ENCODE results near the gene GPR4. TPM values are rescaled to one million over a fixed set of nuclear protein-coding genes. Genes with fewer than 3 reads are reported as not detected.
"Not testable (repeated sequence)": the region's sequence is repeated elsewhere in the genome, so short reads cannot be mapped to it uniquely, and the experiment has no call there.

GPR4 gene
- polyA plus RNA-seq, 1 donor = 0.66 TPM

DNA sequence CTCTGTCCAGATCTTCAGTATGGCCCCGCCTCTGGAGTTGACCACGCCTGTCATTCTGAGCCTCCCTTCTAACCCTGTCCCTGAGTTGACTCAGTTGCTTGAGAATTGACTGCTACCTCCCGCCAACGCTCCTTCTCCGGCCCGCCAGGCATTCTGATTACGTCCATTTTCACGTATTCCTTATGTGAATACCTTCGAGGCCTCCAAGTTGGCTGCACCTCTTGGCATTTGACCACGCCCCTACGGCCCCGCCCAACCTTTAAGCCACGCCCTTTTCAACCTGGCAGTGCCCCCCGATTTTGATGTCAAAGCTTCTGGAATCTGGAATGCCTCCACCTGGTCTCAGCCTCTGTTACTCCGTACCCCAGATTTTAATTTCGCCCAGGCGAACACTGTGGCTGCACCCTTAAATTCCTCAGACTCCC is 38.8 kb upstream of the GPR4 start:
- no peak overlapping the region for H3K4me3 ChIP-seq (ENCODE audit: low read length)
- peaks cover 27% of the 10 kb centered on the region for H3K27me3 ChIP-seq (ENCODE audit: control insufficient read depth, insufficient read depth, low read length)
- peaks cover 5% of the 10 kb centered on the region for H3K9me3 ChIP-seq (ENCODE audit: control insufficient read depth, low read depth, low read length)
- no peak for DNase-seq
- H3K27ac ChIP-seq (ENCODE audit: low read length) = no peak overlapping the region
- H3K4me1 ChIP-seq (ENCODE audit: control insufficient read depth, insufficient read depth, low read length) = peaks cover 23% of the 10 kb centered on the region
- H3K36me3 ChIP-seq (ENCODE audit: control insufficient read depth, insufficient read depth, low read length) = no peaks in the 10 kb centered on the region
- WGBS (ENCODE audit: insufficient coverage, low lambda C conversion rate) = no CpG with 5 or more reads among the region's 17 CpGs

DNA sequence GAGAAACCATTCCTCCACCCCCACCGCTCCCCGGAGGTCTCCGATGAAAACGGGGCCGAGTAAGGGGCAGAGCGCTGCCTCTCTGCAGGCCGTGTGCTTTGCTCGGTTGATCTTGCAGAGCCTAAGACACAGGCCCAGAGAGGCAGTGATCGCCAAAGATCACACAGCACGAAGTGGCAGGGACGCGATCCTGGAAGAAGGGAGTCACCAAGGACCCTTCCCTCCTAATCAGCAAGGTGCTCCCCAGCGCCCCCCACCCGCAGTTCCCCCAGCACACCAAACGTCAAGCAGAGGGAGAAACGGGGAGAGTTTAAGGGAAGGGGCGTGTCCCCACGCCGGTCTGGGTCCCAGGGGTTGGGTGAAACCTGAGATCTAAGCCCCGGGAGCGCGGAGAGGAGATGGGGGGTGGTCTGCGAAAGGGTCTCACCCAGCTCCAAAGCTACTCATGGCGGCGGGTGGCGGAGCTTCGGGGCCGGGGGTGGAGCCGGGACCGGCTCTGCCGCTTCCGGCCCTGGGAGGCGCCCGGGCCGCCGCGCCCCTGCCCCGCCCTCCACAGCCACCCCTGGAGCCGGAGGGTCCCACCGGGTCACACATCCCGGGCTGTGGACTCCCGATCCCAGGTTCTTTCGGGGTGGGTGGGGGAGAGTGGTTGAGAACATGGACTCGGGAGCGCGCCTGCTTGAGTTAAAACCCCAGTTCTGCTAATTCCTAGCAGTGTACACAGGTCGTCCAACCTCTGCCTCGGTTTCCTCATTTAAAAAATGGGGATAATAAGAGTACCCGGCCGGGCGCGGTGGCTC is 37.1 kb upstream of the GPR4 start, which contains the start of gene EML2:
EML2 (minus strand) TSS at position 468 of the 800 bp plus-strand sequence; CDS start at position 447, 21 bp downstream.
- Histone ChIP-seq H3K9me3 (ENCODE audit: control insufficient read depth, low read depth, low read length) (peaks cover 2% of the 10 kb centered on the region), H3K27ac (ENCODE audit: low read length) (no peak within 1 kb of the TSS), H3K4me1 (ENCODE audit: control insufficient read depth, insufficient read depth, low read length) (peaks cover 23% of the 10 kb centered on the region), H3K4me3 (ENCODE audit: low read length) (peak within 1 kb of the TSS; percentile 70), H3K27me3 (ENCODE audit: control insufficient read depth, insufficient read depth, low read length) (peaks cover 10% of the 10 kb centered on the region), H3K36me3 (ENCODE audit: control insufficient read depth, insufficient read depth, low read length) (no peaks in the 10 kb centered on the region)
- WGBS (ENCODE audit: insufficient coverage, low lambda C conversion rate) = no CpG with 5 or more reads among the region's 52 CpGs
- peak; percentile 43 to 75 for DNase-seq

DNA sequence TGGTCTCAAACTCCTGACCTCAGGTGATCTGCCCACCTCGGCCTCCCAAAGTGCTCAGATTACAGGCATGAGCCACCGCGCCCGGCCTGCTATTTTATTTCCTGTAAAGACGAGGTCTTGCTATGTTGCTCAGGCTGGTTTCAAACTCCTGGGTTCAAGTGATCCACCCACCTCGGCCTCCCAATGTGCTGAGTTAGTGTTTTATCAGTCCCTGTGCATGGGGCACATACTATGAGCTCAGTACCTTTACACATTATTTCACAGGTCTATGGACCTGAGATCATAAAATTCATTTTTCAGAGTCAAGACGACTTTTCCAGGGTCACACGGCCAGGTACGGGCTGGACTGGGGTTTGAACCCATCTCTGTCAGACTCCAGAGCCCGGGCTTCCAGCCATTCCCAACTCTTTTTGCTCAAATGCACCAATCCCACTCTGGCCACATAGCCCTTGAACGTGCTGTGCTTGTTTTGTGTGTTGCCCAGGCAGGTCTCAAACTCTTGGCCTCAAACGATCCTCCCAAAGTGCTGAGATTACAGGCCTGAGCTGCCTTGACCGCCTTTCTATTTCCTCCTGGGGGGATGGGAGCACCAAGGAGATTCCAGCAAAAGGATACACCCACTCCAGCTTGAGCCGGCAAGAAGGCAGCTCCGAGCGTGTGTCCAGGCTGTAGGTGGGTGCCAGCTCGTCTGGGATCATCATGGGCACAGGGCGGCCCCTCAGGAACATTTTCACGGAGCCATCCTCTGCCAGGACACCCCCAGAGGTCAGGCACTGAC is 36.1 kb upstream of the GPR4 start:
- Histone ChIP-seq H3K27ac (ENCODE audit: low read length) (no peak overlapping the region), H3K36me3 (ENCODE audit: control insufficient read depth, insufficient read depth, low read length) (no peaks in the 10 kb centered on the region), H3K4me3 (ENCODE audit: low read length) (peak overlapping the region; percentile 70), H3K27me3 (ENCODE audit: control insufficient read depth, insufficient read depth, low read length) (no peaks in the 10 kb centered on the region), H3K9me3 (ENCODE audit: control insufficient read depth, low read depth, low read length) (peaks cover 2% of the 10 kb centered on the region), H3K4me1 (ENCODE audit: control insufficient read depth, insufficient read depth, low read length) (peaks cover 23% of the 10 kb centered on the region)
- 40% methylated on average over 1 of the region's 19 CpGs for WGBS (ENCODE audit: insufficient coverage, low lambda C conversion rate)
- peak in 1 of 2 donors; percentile 22 for DNase-seq

DNA sequence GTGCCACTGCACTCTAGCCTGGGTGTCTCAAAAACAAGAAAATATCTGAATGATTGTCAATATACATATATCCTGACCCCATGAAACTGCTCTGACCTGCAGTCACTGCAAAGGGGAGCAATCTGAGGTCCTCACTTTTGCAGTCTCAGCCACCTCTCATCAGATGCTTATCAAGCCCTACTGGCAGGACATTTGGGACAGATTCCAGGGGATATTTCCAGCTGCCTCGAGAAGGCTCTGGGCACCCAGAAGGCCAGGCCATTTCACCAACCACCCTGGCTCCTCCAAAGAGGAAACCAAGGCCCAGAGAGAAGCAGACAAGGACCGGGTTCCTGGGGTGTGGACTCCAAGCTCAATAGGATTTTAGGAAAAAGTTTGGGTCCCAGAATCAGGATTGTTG is 34.9 kb upstream of the GPR4 start:
- no peak overlapping the region for H3K4me3 ChIP-seq (ENCODE audit: low read length)
- no peak overlapping the region for H3K27ac ChIP-seq (ENCODE audit: low read length)
- no peaks in the 10 kb centered on the region for H3K9me3 ChIP-seq (ENCODE audit: control insufficient read depth, low read depth, low read length)
- WGBS (ENCODE audit: insufficient coverage, low lambda C conversion rate) = no CpG with 5 or more reads among the region's 2 CpGs
- no peak for DNase-seq
- H3K4me1 ChIP-seq (ENCODE audit: control insufficient read depth, insufficient read depth, low read length) = peaks cover 18% of the 10 kb centered on the region
- H3K27me3 ChIP-seq (ENCODE audit: control insufficient read depth, insufficient read depth, low read length) = no peaks in the 10 kb centered on the region
- H3K36me3 ChIP-seq (ENCODE audit: control insufficient read depth, insufficient read depth, low read length) = no peaks in the 10 kb centered on the region

DNA sequence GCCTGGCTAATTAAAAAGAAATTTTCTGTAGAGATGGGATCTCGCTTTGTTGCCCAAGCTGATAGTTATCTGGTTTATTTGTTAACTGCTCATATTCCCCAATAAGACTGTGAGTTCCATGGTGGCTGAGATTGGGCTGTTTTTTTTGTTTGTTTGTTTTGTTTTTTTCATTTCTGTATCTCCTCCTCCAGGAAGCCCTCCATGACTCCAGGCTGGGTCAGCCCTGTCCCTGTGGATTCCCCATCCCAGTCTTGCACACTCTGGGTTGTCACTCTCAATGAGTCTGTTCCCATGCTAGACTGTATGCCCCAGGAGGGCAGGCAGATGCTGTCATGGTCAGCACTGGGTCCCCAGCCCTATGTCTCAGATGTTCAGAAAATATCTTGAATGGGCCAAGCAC is 34.3 kb upstream of the GPR4 start:
- no CpG with 5 or more reads among the region's 1 CpG for WGBS (ENCODE audit: insufficient coverage, low lambda C conversion rate)
- no peaks in the 10 kb centered on the region for H3K27me3 ChIP-seq (ENCODE audit: control insufficient read depth, insufficient read depth, low read length)
- H3K4me1 ChIP-seq (ENCODE audit: control insufficient read depth, insufficient read depth, low read length) = peaks cover 12% of the 10 kb centered on the region
- H3K27ac ChIP-seq (ENCODE audit: low read length) = no peak overlapping the region
- no peak overlapping the region for H3K4me3 ChIP-seq (ENCODE audit: low read length)
- no peak for DNase-seq
- no peaks in the 10 kb centered on the region for H3K9me3 ChIP-seq (ENCODE audit: control insufficient read depth, low read depth, low read length)
- no peaks in the 10 kb centered on the region for H3K36me3 ChIP-seq (ENCODE audit: control insufficient read depth, insufficient read depth, low read length)

DNA sequence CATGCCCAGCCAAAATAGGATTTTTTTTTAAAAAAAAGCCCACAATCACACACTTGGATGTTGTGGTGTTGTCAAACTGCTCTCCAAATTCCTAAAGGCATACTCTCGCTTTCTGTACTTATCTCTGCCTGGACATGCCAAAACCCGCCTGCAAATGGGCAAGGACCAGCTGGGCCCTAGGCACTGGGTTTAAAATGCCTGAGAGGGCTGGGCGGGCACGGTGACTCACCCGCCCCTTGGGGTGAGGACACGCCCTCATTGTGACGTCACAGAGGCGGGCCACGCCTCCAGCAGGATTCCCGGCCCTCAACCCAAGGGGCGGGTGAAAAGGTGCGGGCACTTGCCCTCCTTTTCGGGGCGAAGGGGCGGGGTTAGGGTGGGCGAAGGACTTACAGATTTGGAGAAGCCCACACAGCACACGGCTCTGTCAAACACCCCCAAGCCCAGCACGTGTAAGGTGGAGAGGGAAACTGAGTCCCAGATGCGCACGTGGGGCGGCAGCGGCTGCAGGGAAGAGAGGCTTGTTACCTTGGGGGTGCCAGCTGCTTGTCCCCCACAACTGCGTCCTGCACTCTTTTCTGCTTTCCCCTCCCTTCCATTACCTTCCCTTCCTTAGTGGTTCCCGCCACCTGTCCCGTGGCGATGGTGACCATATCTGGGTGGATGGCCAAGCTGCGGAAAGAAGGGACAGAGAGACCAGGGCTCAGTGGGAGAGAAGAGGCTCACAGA is 30.6 kb upstream of the GPR4 start:
- no CpG with 5 or more reads among the region's 27 CpGs for WGBS (ENCODE audit: insufficient coverage, low lambda C conversion rate)

DNA sequence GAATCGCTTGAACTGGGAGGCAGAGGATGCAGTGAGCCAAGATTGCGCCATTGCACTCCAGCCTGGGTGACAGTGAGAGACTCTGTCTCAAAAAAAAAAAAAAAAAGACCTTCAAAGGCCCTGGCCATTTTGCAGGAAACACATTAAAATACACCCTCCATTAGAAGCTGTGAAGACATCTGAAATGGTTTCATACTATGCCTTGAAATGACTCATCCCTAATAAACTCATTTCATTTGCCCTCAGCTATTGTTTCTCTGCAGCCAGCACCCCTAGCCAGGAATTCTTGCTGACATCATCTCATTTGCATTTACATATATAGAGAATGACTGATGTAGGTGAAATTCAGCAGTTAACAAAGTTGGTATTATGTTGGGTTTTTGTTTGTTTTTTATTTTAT is 28.5 kb upstream of the GPR4 start:
- H3K9me3 ChIP-seq (ENCODE audit: control insufficient read depth, low read depth, low read length) = no peaks in the 10 kb centered on the region
- peak in 1 of 2 donors; percentile 36 for DNase-seq
- H3K27me3 ChIP-seq (ENCODE audit: control insufficient read depth, insufficient read depth, low read length) = no peaks in the 10 kb centered on the region
- H3K27ac ChIP-seq (ENCODE audit: low read length) = no peak overlapping the region
- H3K4me1 ChIP-seq (ENCODE audit: control insufficient read depth, insufficient read depth, low read length) = no peaks in the 10 kb centered on the region
- WGBS (ENCODE audit: insufficient coverage, low lambda C conversion rate) = no CpG with 5 or more reads among the region's 2 CpGs
- H3K36me3 ChIP-seq (ENCODE audit: control insufficient read depth, insufficient read depth, low read length) = peaks cover 16% of the 10 kb centered on the region
- H3K4me3 ChIP-seq (ENCODE audit: low read length) = no peak overlapping the region

More for the DNA sequence above, 30.6 kb upstream of the GPR4 start:
- Histone ChIP-seq H3K4me1 (ENCODE audit: control insufficient read depth, insufficient read depth, low read length) (no peaks in the 10 kb centered on the region), H3K36me3 (ENCODE audit: control insufficient read depth, insufficient read depth, low read length) (peaks cover 10% of the 10 kb centered on the region), H3K4me3 (ENCODE audit: low read length) (no peak overlapping the region), H3K27me3 (ENCODE audit: control insufficient read depth, insufficient read depth, low read length) (no peaks in the 10 kb centered on the region), H3K9me3 (ENCODE audit: control insufficient read depth, low read depth, low read length) (no peaks in the 10 kb centered on the region), H3K27ac (ENCODE audit: low read length) (no peak overlapping the region)
- DNase-seq = peak; percentile 60 to 61

DNA sequence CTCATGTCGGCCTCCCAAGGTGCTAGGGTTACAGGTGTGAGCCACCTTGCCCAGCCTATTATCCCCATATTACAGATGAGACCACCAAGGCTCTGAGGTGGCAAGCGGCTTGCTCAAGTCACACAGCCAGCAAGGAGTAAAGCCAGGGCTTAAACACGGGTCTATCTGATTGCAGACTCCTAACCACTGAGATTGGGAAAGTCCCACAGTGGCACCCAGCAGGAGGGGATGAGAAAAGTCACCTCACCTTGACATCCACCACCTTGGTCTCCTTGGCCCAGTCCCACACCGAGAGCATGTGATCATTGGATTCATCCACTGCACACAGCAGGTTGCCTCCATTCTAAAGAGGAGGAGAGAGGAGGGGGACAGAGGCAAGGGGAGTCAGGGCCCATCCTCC is 27.7 kb upstream of the GPR4 start:
- H3K36me3 ChIP-seq (ENCODE audit: control insufficient read depth, insufficient read depth, low read length) = peaks cover 16% of the 10 kb centered on the region
- H3K27me3 ChIP-seq (ENCODE audit: control insufficient read depth, insufficient read depth, low read length) = no peaks in the 10 kb centered on the region
- DNase-seq = no peak
- no peaks in the 10 kb centered on the region for H3K4me1 ChIP-seq (ENCODE audit: control insufficient read depth, insufficient read depth, low read length)
- H3K27ac ChIP-seq (ENCODE audit: low read length) = no peak overlapping the region
- WGBS (ENCODE audit: insufficient coverage, low lambda C conversion rate) = no CpG with 5 or more reads among the region's 4 CpGs
- H3K4me3 ChIP-seq (ENCODE audit: low read length) = no peak overlapping the region
- H3K9me3 ChIP-seq (ENCODE audit: control insufficient read depth, low read depth, low read length) = no peaks in the 10 kb centered on the region

DNA sequence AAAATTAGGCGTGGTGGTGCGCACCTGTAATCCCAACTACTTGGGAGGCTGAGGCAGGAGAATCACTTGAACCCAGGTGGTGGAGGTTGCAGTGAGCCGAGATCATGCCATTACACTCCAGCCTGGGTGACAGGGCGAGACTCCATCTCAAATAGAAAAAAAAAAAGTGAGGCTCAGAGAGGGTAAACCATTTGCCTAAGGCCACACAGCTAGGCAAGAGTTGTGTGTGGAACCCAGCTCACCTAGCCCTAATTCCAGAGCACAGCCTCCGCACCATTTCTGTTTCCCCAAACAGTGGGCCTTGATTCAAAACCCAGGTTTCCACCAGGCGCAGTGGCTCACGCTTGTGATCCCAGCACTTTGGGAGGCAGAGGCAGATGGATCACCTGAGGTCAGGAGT is 26.2 kb upstream of the GPR4 start:
- not testable (repeated sequence) for H3K4me3 ChIP-seq (ENCODE audit: low read length)

DNA sequence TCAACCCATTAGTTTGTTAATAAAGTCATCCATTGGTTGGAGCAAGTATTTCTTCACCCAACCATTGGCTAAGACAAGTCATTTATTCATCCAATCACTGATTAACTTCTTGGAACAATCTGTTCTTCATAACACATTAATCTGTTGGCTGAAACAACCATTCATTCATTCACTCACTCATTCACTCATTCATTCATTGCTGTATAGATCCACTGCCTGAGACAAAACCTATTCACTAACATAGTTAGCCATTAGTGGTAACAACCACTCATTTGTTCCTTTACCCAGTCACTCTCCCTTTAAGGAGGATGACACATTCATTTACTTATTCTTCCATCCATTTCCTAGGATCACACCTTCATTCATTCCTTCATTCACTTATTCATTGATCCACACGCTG is 22.0 kb upstream of the GPR4 start:
- Histone ChIP-seq H3K4me1 (ENCODE audit: control insufficient read depth, insufficient read depth, low read length) (no peaks in the 10 kb centered on the region), H3K27me3 (ENCODE audit: control insufficient read depth, insufficient read depth, low read length) (no peaks in the 10 kb centered on the region), H3K4me3 (ENCODE audit: low read length) (no peak overlapping the region), H3K36me3 (ENCODE audit: control insufficient read depth, insufficient read depth, low read length) (peaks cover 24% of the 10 kb centered on the region), H3K27ac (ENCODE audit: low read length) (no peak overlapping the region), H3K9me3 (ENCODE audit: control insufficient read depth, low read depth, low read length) (no peaks in the 10 kb centered on the region)
- 90% methylated on average over 1 of the region's 1 CpG for WGBS (ENCODE audit: insufficient coverage, low lambda C conversion rate)
- DNase-seq = no peak

More for the DNA sequence above, 26.2 kb upstream of the GPR4 start:
- not testable (repeated sequence) for DNase-seq; H3K27ac ChIP-seq (ENCODE audit: low read length); H3K27me3 ChIP-seq (ENCODE audit: control insufficient read depth, insufficient read depth, low read length); H3K9me3 ChIP-seq (ENCODE audit: control insufficient read depth, low read depth, low read length); H3K4me1 ChIP-seq (ENCODE audit: control insufficient read depth, insufficient read depth, low read length)
- WGBS (ENCODE audit: insufficient coverage, low lambda C conversion rate) = no CpG with 5 or more reads among the region's 7 CpGs
- peaks cover 16% of the 10 kb centered on the region for H3K36me3 ChIP-seq (ENCODE audit: control insufficient read depth, insufficient read depth, low read length)

All from large intestine (tissue), 3 donors.